Anterior cingulate cortex (tissue), 58 donors: ENCODE measurements around the gene SAMD8.
"Not testable (repeated sequence)": the region's sequence is repeated elsewhere in the genome, so short reads cannot be mapped to it uniquely, and the experiment has no call there.

Source experiments
- DNase-seq, 58 donors: peaks; one replicate each; lab custom pipeline; 2025; lab: John Stamatoyannopoulos, UW

Gene SAMD8

DNA sequence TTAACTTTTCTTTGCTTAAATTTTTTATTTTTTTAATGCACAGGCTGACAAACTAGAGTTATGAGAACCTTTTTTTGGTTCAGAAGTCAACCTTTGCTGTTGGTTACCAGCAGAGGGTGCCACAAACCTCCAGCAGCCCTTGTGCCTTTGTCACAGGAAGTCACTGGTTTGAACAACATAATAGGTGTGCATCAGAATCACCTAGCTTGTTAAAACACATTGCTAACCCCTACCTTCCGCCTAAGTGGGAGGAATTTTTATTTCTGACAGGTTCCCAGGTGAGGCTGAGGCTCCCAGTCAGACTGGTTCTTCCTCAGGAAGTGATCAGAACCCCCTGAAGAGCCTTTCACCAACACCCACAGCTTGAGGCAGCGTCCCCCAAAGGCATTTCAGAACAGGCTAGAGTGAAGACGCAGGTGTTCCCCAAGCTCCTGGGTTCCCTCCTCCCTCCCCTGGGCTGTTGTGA, 76.5 kb downstream of the SAMD8 start:
- DNase-seq: peak in 17 of 58 donors; percentile 0 to 23 (median 8)

DNA sequence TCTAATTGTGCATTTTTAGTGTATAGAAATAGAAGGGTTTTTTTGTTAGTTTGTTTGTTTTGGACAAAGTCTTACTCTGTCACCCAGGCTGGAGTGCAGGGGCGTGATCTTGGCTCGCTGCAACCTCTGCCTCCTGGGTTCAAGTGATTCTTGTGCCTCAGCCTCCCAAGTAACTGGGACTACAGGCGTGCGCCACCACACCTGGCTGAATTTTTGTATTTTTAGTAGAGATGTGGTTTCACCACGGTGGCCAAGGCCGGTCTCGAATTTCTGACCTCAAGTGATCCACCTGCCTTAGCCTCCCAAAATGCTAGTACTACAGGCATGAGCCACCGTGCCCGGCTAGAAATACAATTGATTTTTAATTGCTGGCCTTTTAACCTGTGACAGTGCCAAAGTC, 77.1 kb downstream of the SAMD8 start:
- DNase-seq: not testable (repeated sequence)

DNA sequence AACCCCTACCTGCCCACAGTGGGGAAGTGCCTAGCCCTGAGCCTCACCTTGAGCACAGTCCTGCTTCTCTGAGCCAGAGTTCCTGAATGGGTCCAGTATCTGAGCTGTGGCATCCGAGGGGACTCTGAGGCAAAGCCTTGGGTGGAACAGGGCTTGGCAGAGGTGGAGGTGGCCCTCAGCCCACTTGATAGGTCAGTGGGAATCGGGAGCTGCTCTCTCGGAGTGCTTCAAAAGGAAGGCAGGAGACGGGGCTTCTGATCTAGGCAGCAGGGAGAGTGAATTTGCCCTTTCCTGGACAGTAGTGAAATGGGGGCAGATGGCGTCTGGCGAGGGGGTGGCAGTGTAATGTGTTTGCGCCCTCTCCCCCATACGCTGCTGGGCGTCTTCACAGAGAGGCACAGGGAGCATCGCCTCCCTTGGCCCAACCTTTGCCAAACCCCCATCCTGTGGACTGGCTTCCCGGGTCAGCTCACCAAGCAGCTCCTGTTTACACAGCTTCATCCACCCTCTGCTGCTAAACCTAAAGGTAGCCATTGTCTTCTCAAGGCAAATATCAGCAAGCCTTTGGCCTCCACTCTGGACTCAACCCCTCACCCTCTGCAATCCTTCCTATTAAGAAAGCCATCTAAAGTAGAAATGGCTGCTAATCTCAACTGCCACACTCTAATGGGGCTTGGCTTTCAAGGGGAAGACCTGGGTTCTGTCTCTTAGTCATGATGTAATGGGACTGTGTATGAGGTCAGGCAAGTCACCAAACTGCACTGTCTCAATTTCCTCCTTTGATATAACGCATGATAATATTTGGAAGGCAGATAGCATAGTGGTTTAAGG, 78.0 kb downstream of the SAMD8 start:
- DNase-seq: no peak

DNA sequence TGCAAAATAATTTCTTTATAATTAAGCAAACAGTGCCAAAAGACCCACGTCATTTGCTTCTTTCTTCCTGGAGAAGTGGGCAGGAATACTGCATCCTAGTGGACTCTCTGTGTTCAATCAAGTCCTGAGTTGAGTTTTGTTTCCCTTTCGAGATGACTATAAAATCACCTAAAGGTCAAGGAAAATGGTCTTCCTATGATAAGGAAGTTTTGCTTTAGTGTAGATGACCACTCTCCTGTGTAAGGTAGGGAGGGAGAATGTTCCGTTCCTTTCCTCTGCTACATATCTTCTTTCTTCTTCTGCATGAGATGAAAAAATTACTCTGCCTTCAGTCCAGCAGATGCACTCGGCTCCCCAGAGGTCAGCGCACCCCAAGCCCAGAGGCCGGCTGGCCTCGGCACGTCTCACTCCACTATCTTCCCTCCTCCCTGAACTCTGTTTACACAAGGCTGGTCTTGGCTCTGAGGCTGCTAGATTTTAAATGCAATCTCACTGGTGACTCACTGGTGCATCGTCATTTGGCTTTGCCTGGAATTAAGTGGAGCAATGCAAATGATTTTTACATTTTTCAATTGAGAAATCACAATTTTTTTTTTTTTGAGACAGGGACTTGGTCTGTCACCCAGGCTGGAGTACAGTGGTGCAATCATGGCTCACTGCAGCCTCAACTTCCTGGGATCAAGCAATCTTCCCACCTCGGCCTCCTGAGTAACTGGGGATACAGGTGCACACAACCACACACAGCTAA, 80.5 kb downstream of the SAMD8 start:
- peak in 3 of 58 donors; percentile 5 to 9 (median 5) for DNase-seq

DNA sequence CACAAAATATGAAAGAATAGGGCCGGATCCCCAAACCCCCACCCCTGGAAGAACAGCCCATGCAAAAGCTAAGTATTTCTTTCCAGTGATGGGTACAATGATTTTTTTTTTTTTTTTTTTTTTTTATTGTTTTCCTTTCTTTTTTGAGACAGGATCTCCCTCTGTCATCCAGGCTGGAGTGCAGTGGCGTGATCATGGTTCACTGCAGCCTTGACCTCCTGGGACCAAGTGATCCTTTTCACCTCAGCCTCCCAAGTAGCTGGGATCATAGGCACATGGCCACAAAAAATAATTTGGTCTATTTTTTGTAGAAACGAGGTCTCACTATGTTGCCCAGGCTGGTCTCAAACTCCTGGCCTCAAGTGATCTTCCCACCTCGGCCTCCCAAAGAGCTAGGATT, 83.2 kb downstream of the SAMD8 start:
- not testable (repeated sequence) for DNase-seq

DNA sequence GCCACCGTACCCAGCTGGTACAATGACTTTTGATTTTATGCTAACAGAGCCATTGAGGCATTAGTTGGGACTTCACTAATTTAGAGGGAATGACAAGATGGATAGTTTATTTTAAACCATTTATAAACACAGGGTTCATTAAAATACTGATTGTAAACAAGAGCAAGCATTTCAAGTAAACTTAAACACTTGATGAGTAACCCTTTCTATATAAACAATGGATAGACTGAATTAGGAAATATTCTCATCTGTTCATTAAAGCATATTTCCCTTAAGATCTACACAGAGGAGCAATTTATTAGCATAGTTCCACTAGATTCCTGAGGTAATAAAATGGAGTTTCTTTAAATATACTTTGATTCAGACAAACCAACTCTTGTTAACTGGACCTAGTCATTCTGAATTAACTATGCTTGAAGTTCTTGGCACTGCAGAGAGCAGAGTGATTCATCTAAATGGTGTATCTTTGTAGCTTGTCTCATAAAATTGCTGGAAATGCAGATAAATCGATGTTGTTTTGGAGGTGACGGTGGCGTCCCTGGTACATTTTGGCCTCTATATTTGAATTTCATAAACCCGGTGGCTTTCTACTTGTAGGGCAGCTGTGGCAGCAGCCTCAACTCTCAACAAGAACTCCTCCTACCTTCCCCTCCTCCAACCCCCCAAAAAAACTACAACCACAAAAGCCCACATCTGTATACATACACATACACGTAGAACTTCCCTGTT, 83.7 kb downstream of the SAMD8 start:
- DNase-seq: no peak

DNA sequence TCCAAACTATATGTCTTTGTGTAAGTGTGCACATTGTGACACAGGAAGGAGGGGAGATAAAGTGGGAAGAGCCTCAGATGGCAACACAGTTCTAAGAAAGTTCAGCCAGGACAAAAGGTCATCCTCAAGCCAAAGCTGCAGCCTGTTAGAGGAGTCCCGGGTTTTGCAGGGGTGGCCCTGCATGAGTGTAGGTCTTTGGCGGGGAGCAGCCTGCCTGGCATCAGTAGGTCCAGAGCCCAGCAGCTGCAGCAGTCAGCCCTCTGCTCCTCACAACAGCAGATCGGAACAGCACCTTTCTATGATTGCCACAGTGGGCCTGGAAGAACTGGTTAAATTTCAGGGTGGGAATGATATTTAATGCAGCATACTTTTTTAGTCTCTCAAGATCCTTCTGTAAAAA, 85.6 kb downstream of the SAMD8 start:
- DNase-seq: no peak

DNA sequence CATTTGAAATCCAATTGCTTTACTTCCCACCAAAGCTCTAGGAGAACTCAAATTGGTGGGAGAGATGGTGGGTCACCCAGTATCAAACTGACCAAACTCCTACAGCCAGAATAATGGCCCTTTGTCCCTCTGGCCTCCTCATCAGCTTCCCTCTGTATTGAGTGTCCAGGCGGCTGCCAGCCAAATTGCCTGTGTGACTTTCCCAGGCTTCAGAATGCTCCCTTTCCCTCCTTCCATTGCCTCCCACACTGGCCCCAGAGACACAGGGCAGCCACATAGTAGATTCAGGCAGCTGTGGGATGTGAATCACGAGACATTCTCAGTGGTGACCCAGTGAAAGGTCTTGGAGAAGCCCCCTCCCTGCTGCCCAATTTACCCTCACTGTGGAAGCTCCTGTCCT, 86.5 kb downstream of the SAMD8 start:
- peak in 32 of 58 donors; percentile 1 to 59 (median 19) for DNase-seq

DNA sequence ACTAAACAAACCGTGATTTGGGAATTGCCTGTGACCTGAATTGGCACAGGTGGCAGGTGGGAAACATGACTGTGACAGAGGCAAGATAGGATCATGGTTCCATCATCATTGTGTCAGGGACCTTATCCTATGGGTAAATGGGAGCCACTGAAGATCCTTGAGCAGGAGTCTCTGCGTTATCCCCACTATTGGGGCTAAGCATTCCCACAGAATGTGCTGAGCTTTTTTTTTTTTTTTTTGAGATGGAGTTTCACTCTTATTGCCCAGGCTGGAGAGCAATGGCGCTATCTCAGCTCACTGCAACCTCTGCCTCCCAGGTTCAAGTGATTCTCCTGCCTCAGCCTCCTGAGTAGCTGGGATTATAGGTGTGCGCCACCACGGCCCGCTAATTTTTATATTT, 88.5 kb downstream of the SAMD8 start:
- not testable (repeated sequence) for DNase-seq

DNA sequence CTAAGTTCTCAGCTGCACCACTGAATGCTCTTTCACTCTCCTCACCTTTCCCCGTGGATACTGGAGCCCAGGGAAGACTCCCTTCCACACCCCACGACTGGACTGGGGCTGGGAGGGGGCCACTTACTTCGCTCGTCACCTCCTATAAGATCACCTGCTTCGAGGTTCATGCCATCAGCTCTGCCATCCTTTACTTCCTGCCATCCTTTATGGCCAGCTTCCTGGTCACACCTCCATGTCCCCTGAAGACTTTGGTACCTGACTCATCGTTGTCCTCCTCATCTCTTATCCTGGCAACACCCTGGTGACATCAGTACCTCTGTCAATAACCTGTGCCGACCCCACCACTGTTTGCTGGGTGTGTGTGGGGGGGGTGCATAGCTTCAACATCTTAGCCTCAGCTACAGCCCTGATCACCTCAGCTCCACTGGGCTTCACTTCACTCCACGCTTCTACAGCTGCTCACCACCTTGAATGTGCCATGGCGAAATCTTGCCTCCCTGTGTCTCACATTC, 90.4 kb downstream of the SAMD8 start:
- DNase-seq: no peak

DNA sequence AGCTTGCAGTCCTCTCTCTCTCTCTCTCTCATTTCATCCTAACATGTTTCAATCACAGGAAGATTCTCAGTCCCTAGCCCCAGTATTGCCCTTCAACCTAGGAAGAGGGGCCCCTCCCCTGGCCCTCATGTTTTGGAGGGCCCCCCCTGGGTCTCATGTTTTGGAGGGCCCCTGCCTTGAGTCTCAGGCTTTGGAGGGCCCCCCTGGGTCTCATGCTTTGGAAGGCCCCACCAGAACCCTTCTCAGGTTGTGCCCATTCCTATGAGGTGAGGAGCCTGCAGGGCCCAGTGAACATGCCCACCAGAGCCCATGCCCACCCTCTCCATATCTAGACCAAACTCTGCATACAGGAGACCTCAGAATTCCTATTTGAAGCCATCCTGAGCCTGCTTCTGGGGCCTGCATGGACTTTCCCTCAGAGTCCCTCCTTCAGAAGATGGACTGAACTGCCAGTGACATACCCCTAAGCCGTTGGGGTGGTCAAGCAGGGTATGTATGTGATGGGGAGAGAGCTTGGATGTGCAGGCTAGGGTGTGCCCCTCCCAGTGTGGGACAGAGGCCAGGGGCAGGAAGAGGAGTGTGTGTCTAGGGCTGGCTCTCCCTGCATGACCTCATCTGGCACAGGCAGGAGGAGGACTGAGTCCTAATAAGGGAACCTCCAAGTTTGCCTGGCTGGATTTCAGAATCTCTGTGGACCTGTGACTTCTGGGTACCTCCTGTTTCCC, 91.0 kb downstream of the SAMD8 start:
- DNase-seq: no peak

DNA sequence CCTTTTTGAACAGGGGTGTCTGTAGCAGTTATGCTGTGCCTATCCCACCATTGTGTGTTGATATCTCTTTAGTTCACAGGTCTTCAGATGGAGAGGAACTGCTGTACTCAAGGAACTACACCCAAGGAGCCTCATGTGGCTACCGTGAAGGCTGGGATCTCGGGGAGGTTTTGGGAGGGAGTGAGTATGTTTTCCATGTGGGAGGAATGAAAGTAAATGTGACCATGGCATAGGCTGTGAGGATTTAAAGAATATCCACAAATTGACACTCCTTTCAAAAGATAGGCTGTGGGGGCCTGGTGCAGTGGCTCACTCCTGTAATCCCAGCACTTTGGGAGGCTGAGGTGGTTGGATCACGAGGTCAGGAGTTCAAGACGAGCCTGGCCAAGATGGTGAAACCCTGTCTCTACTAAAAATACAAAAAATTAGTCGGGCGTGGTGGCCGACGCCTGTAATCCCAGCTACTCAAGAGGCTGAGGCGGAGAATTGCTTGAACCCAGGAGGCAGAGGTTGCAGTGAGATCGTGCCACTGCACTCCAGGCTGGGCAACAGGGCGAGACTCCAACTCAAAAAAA, 91.7 kb downstream of the SAMD8 start:
- not testable (repeated sequence) for DNase-seq

DNA sequence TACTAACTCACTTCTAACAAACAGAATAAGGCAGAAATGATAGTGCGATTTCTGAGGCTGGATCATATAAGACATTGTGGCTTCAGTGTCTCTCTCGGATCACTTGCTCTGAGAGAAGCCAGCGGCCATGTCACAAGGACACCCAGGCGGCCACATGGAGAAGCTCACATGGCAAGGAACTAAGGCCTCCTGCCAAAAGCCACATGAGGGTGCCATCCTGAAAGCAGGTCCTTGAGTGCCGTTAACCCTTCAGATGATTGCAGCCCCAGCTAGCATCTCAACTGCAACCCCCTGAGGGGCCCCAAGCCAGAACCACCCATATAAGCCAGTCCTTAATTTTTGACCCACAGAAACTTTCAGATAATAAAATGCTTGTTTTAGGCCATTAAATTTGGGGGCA, 92.3 kb downstream of the SAMD8 start:
- DNase-seq: no peak

DNA sequence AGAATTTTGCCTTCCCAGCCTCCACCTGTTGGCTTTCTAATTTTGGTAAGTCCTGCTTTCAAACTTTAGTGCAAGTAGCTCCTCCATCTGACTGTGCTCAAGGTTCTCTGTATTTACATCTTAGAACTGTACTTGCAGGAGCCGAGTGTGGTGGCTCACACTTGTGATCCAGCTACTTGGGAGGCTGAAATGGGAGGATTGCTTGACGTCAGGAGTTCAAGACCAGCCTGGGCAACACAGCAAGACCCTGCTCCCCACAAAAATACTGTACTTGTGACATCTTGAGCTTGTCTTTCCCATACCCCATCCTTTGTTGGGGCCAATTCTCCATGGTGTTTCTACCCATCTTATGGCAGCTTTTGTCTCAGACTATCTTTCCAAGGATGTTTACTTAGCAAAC, 94.5 kb downstream of the SAMD8 start:
- no peak for DNase-seq

DNA sequence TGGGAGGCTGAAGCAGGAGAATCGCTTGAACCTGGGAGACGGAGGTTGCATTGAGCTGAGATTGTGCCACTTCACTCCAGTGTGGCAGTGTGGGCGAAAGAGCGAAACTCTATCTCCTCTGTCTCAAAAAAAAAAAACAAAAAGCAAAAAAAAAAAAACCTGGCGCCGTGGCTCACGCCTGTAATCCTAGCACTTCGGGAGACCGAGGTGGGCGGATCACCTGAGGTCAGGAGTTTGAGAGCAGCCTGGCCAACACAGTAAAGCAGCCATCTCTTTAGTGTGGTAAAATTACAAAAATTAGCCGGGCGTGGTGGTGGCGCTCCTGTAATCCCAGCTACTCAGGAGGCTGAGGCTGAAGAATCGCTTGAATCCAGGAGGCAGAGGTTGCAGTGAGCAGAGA, 95.2 kb downstream of the SAMD8 start:
- not testable (repeated sequence) for DNase-seq

DNA sequence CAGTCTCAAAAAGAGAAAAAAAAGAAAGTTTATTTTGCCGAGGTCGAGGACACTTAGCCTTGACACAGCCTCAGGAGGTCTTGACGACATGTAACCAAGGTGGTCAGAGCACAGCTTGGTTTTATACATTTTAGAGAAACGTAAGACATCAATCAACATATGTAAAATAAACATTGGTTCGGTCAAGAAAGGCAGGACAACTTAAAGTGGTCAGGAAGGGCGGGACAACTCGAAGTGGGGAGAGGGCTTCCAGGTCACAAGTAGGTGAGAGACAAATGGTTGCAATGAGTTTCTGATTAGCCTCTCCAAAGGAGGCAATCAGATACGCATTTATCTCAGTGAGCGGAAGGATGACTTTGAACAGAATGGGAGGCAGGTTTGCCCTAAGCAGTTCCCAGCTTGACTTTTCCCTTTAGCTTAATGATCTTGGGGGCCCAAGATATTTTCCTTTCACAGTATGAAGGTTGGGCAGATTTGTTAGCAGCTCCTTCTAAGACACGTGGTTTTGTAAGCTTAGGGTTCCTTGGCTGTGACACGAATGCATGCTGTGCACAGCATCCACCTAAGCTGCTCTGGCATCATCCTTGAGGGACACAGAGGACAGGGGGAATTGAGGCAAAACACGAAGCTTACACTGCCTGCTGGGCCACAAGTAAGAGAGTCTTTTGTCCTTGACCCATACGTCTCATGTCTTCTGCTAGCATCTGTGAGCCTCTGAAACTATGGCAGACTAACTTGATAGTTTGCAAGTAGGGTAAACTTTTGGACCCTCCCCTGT, 95.8 kb downstream of the SAMD8 start:
- no peak for DNase-seq

DNA sequence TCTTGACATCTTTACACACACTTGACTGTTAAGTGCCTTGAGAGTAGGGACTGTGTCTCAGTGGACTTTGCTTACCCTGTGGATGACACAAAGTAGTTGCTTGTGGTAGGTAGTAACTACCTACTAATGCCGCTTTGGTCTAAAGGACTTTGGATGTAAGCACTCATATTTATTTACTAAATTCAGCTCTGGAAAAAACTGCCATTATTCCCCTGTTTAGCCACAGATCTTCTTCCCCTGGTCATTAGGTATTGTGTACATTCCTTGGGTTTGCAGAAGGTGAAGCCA, 96.3 kb downstream of the SAMD8 start:
- DNase-seq: no peak

DNA sequence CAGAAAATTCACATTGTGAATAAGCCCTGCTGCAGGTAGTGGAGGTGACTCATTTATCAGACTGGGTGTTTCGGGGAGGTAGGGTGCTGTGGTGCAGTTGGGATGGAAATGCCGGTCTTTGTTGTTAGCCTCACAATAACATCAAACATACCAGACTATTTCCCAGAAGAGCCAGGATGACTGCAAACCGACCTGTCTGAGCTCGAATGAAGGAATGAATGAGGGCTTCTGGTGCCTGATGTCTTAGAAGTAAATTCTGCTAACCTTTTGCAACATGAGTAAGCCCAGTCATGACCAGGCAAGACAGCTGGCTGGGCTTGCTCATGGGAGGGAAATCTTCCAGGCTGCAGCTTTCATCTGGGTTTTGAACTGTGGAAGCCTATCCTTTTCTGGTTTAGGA, 96.7 kb downstream of the SAMD8 start:
- DNase-seq: no peak
